ENCODE results near the gene S100Z.
"Not testable (repeated sequence)": the region's sequence is repeated elsewhere in the genome, so short reads cannot be mapped to it uniquely, and the experiment has no call there.

Gene S100Z

DNA sequence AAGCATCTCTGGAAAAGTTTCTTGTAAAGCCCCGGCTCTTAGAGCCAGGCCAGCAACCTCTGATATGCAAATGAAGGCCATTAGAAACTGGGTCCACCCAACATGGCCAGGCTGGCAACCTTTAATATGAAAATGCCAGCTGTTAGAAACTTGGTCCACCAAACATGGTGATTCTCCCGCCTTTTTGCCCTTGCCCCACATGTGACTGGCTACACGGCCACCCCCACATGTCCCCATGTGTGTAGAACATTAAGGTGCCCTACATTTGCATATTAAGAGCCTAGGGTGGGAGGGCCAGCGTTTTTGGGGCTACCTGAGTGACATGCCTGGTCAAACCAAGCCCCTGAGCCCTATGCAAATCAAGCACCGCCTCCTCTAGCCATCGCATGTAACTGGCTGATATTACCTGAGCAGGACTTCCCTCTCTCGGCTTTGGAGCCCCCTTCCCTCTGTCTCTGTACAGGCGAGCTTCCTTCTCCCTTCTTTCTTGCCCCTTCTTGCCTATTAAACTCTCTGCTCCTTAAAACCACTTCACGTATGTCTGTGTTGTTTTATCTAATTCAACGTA is 39.0 kb downstream of the S100Z start:
- DNase-seq = no peak

- no peak for DNase-seq
Observed at GRCh38 chr5:76893294-76893693, 43.5 kb downstream of the S100Z start.

DNA sequence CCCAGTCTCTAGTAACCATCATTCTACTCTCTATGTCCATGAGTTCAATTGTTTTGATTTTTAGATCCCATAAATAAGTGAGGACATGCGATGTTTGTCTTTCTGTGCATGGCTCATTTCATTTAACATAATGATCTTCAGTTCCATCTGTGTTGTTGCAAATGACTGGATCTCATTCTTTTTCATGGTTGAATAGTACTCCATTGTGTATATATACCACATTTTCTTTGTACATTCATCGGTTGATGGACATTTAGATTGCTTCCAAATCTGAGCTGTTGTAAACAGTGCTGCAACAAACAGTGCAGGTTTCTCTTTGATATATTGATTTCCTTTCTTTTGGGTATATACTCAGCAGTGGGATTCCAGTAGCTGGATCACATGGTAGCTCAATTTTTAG is 46.4 kb downstream of the S100Z start:
- no peak for DNase-seq

DNA sequence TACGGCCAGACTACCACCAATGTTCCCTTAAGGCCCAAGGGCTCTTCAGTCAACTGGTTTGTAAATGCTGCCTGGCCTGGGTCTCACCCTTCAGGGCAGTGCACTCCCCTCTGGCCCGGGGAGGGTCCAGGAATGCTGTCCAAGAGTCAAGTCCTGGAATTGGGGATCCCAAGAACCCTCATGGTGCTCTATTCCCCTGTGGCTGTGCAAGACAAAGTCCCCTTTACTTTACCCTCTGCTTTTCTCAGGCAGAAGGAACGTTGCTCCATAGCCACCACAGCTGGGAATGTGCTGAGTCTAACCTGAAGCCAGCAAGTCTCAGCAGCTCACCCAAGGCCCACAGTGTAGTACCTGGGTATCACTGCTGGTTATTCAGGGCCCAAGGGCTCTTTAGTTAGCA is 51.7 kb downstream of the S100Z start:
- DNase-seq = no peak

- DNase-seq = no peak
Observed at GRCh38 chr5:76908166-76908565, 58.4 kb downstream of the S100Z start.

DNA sequence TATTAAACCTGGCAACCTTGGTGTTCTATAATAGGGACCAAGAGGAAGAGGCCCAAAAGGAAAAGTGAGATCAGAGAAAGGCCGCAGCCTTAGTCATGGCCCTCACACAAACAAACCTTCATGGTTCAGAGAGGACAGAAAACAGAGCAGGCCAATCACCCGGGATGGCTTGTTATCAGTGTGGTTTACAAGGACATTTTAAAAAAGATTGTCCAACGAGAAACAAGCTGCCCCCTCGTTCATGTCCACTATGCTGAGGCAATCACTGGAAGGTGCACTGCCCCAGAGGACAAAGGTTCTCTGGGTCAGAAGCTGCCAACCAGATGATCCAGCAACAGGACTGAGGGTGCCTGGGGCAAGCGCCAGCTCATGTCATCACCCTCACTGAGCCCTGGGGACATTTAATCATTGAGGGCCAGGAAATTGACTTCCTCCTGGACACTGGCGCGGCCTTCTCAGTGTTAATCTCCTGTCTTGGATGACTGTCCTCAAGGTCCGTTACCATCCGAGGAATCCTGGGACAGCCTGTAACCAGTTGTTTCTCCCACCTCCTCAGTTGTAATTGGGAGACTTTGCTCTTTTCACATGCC is 60.6 kb downstream of the S100Z start:
- DNase-seq = not testable (repeated sequence)

DNA sequence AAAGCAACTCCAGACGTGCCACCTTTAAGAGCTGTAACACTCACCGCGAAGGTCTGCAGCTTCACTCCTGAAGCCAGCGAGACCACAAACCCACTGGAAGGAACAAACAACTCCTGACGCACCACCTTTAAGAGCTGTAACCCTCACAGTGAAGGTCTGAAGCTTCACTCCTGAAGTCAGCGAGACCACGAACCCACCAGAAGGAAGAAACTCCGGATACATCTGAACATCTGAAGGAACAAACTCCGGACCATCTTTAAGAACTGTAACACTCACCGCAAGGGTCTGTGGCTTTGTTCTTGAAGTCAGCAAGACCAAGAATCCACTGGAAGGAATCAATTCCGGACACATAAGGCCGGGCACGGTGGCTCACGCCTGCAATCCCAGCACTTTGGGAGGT is 64.9 kb downstream of the S100Z start:
- DNase-seq = not testable (repeated sequence)

GRCh38 chr5:76918539-76918938 is 68.7 kb downstream of the S100Z start:
- no peak for DNase-seq

DNA sequence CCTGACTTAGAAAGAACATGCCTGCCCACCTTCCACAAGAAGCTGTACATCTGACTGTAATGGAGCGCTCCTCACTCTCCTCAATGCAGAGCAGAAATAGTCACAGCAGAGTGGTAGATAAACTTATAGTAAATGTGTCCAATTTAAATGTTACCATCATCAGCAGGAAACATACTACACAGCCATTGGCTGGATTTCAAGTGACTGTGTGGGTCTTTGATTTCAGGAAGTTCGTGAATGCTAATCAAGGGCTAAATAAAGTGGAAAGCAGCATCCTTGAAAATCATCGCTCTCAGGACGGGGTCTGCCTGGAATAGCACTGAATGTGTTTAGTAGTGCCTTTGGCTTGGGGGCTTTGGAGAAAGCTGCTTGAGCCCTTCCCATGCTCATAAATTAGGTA is 70.7 kb downstream of the S100Z start:
- no peak for DNase-seq

DNA sequence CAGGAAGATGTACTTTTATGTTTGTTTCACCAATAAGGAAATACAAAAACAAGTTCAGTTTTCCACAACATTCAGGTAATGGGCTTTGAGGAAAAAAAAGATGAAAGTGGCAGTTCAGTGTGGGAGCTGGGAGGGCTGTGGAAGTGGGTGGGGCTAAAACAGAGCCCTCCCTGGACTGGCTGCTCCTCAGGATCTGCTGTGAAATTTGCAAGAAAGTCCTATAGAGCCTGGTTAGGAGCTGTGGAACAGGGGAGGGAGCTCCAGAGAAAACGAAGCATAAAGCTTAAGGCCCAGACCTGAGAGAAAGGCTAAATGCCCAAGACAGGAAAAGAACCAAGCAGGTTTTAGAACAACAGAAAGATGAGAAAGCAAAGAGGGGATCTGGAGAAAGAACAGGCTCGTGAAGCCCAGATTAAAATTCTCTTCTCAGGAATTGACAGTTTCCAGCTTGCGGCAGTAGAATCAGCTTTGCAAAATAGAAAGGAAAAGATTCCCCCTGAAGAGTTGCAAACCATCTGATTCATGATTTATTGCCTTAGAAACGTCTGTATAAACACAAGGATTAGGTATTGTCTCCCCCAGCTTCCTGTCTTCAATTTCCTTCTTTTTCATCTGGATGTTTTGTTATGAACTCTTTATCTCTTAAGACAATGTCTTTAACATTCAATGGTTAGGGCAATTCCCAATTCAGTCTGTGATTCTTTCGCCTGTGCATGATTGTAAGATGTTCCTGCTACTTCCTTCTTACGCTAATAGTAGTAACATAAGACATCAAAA is 76.7 kb downstream of the S100Z start:
- DNase-seq = no peak

DNA sequence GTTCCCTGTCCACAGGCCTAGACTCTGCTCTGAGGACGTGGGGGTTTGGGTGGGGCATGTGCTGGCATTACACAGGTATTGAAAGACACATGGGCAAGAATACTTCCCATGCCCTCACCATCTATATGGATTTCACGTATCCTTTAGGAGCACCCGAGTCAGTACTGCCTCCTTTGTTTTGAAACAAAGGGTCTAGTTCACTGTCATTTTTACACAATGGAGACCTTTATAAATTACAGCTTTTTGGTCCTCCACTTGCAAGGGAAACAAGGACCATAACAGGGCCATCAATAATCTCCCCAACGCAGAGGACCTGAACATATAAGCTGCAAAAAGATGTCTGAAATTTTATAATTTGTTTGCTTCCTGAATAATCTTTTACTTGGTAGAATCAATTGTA is 78.1 kb downstream of the S100Z start:
- no peak for DNase-seq

DNA sequence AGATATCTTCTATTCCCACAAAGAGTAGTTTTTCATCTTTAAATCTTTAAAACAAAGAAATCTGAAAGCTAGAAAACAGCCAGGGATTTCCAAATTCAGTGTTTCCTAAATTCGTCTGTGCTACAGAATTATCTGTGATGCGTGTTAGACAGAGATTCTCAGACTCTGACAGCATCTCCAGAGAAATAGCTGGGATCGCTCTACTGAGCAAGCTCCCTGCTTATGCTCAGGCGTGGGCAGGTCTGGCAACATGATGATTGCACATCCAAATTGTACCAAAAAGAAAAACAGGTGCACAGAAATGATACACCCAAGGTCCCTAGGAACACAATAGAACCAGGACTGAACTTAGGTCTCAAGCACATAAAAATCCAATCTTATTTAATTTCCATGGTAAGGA is 80.3 kb downstream of the S100Z start:
- DNase-seq = no peak

GRCh38 chr5:76938177-76938576 is 88.4 kb downstream of the S100Z start:
- DNase-seq = no peak

- no peak for DNase-seq
Observed at GRCh38 chr5:76941000-76941399, 91.2 kb downstream of the S100Z start.

GRCh38 chr5:76941442-76941841 is 91.6 kb downstream of the S100Z start:
- DNase-seq = no peak

DNA sequence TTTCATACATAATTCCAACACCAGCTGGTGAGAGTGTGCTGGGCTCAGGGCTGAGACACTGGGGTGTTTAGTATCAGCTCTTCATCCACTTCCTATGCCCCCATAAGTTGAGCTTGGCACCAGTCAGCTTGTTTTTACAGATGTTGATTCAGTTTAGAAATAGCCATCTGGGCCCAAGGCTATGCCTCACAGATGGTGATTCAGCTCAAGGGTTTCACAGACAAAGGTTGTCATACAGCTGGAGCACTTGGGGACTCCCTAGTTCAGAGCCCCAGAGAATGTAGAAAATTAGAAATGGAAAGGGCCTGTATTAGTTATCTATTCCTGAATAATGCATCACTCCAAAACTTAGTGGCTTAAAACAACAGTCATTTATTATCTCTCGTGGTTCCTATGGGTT is 92.8 kb downstream of the S100Z start:
- DNase-seq = no peak

DNA sequence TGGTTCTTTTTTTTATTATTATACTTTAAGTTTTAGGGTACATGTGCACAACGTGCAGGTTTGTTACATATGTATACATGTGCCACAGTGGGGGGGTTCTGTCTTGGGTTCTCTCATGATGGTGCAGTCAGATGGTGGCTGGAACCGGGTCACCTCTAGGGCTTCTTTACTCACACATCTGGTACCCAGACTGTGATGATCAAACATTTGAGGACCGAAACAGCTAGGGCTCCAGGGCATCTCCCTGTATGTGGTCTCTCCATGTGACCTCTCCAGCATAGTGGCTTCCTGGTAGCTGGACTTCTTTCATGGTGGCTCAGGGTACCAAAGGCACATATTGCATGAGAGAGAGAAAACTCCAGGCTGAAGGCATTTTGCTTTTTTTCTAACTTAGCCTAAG is 93.2 kb downstream of the S100Z start:
- no peak for DNase-seq

DNA sequence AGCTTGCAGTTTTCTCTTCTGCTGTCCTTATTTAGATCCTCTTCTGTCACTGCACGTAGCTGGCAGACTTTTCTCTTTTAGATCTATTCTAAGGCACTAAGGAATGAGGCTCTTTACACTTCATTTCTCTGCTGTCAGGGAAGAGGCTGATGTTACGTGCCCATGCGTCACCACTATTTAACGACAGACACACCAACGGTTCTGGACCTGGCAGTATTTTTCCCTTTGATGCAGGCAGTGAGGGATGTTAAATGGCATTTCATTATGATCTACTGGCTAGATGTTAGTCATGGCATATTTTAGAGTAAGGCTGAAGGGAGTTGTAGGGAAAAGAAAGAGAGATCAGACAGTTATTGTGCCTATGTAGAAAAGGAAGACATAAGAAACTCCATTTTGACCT is 94.8 kb downstream of the S100Z start:
- no peak for DNase-seq

DNA sequence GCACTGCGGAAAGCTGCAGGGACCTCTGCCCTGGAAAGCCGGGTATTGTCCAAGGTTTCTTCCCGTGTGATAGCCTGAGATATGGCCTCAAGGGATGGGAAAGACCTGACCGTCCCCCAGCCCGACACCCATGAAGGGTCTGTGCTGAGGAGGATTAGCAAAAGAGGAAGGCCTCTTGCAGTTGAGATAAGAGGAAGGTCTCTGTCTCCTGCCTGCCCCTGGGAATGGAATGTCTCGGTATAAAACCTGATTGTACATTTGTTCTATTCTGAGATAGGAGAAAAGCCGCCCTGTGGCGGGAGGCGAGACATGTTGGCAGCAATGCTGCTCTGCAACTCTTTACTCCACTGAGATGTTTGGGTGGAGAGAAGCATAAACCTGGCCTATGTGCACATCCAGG is 95.4 kb downstream of the S100Z start:
- DNase-seq = not testable (repeated sequence)

GRCh38 chr5:76946090-76946489 is 96.3 kb downstream of the S100Z start:
- DNase-seq = no peak

DNA sequence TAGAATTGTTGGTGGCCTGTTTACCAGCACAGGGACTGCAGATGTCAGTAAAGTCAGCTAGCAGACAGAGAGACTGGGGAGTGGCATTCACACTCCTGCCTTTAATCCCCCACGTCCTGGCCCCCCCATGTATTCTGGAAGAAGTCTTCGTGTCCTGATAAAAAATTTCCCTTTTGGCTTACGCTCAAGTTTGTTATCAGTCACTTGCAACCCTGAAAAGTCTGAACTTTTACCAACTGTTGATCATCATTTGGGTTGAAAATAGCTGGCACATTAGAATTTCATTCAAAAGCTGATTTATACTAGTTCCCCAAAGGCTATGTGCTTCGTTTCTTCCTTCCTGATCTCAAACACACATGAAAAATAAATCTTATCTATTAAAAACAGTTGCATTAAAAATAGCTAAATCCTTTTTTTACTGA is 97.3 kb downstream of the S100Z start:
- DNase-seq = no peak

DNA sequence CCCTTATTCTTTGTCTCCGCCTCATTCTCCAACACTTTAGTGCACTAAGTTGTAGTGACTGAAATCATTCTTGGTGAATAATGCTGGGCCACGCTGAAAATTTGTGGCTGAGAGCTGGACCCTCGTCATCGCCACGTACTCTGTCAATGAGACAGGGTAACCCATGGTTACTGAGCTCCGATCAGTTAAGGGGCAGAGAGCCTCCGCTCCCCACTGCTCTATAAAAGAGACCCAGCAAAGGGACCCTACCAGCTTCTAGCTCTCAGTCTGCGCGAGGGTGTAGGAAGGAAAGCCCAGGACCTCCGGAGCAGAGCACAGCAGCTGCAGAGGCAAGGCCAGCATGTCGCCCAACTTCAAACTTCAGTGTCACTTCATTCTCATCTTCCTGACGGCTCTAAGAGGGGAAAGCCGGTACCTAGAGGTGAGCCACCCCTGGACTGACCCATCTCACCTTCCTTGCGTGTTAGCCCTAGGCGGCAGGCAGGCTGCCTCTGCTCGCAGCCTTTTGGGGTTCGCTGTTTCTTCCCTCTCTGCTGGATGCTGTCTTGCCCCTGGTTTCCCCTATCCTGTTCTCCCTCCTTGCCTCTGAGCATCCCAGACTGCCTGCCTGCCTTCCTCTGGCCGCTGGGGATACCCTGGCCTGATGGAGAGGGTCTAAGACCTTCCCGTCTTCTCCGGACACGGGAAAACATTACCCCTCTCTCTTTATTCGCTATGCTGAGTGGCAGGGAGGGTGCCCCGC is 103.2 kb downstream of the S100Z start, which contains the start of gene CRHBP:
Gene CRHBP (plus strand): TSS at position 251 of the 742 bp plus-strand sequence. CDS start 90 bp downstream, at position 341.
- DNase-seq = no peak

DNA sequence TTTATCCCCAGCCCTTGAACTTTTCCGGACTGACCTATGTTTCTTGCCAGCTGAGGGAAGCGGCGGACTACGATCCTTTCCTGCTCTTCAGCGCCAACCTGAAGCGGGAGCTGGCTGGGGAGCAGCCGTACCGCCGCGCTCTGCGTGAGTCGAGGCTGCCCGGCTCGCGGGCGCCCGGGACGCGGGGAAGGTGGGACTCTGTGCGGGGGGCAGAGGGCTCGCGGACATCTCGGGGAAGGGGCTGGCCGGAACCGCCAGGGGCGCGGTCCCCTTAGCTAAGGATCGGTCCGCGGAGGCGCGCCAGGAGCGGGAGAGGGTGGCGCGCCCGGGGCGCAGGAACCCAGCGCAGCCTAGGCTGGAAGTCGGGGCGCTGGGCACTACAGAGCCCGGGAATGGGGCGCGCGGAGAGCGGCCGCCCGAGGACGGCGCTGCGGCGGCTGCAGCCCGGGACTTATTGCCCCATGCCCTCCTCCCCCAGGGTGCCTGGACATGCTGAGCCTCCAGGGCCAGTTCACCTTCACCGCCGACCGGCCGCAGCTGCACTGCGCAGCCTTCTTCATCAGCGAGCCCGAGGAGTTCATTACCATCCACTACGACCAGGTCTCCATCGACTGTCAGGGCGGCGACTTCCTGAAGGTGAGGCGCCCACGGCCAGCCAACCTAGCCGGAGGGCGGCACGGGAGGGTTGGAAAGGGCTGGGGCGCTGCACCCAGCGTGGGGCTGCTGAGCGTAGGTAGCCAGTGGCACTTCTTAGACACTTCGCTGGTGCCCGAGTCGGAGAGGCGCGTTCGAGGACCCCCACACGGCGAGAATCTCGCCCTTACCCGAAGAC is 104.0 kb downstream of the S100Z start:
- DNase-seq = no peak
